GM18861 (cell line): ENCODE data around the gene CTBP1.
"Not testable (repeated sequence)": the region's sequence is repeated elsewhere in the genome, so short reads cannot be mapped to it uniquely, and the experiment has no call there.

Experiments
- ATAC-seq: cut with Tn5 transposase; IDR thresholded peaks from one replicate; pipeline ENCODE4 v1.9.1; 2021; ENCODE audit not compliant: unreplicated experiment

CTBP1 gene

GRCh38 chr4:1239141-1239949 is 9.6 kb downstream of the CTBP1 start:
- no peak for ATAC-seq

GRCh38 chr4:1238676-1239000 is 10.3 kb downstream of the CTBP1 start:
- ATAC-seq = no peak

- no peak for ATAC-seq
Measured at GRCh38 chr4:1237981-1238675, 10.8 kb downstream of the CTBP1 start.

GRCh38 chr4:1237261-1237660 is 11.7 kb downstream of the CTBP1 start:
- ATAC-seq = not testable (repeated sequence)

- ATAC-seq = not testable (repeated sequence)
Measured at GRCh38 chr4:1236836-1237235, 12.1 kb downstream of the CTBP1 start.

- ATAC-seq = no peak
Measured at GRCh38 chr4:1236103-1236641, 12.8 kb downstream of the CTBP1 start.

- ATAC-seq = no peak
Measured at GRCh38 chr4:1235381-1236102, 13.4 kb downstream of the CTBP1 start.

- no peak for ATAC-seq
Measured at GRCh38 chr4:1234811-1235292, 14.1 kb downstream of the CTBP1 start.

GRCh38 chr4:1234309-1234695 is 14.6 kb downstream of the CTBP1 start:
- no peak for ATAC-seq

- ATAC-seq = no peak
Measured at GRCh38 chr4:1233641-1234308, 15.2 kb downstream of the CTBP1 start.

- no peak for ATAC-seq
Measured at GRCh38 chr4:1232661-1233621, 16.0 kb downstream of the CTBP1 start.

- no peak for ATAC-seq
Measured at GRCh38 chr4:1231637-1232360, 17.1 kb downstream of the CTBP1 start.

- no peak for ATAC-seq
Measured at GRCh38 chr4:1230971-1231636, 17.8 kb downstream of the CTBP1 start.

GRCh38 chr4:1230316-1230715 is 18.6 kb downstream of the CTBP1 start:
- no peak for ATAC-seq

GRCh38 chr4:1229117-1229849 is 19.6 kb downstream of the CTBP1 start:
- ATAC-seq = no peak

- no peak for ATAC-seq
Measured at GRCh38 chr4:1227816-1228215, 21.1 kb downstream of the CTBP1 start.

- ATAC-seq = no peak
Measured at GRCh38 chr4:1226598-1226997, 22.3 kb downstream of the CTBP1 start.

GRCh38 chr4:1226144-1226481 is 22.8 kb downstream of the CTBP1 start:
- no peak for ATAC-seq
